Coronary artery (tissue), 2 donors: ENCODE data around the gene SENP1.

ENCODE experiments used
- DNase-seq: peaks from one replicate; pipeline ENCODE4 v3.0.0-alpha.2; 2017; ENCODE audit warnings: low spot score
- H3K27ac ChIP-seq, 2 donors: fragments of 200-600 bp; sonication (generic); one replicate each; pipeline ENCODE4 v1.5.1; 2016 to 2019
- H3K4me3 ChIP-seq: fragments of 200-600 bp; sonication (generic); 2 replicates; pipeline ENCODE4 v1.5.1; 2016; ENCODE audit warnings: mild to moderate bottlenecking, moderate library complexity
- CTCF ChIP-seq: fragments of 200-600 bp; sonication (generic); IDR thresholded peaks from one replicate; pipeline ENCODE4 v1.5.1; 2019; ENCODE audit warnings: antibody characterized with exemption

SENP1 gene

GRCh38 chr12:48069241-48069640 is 36.6 kb downstream of the SENP1 start:
- no peak overlapping the region for H3K27ac ChIP-seq
- no peak for TF ChIP-seq CTCF
- H3K4me3 ChIP-seq: no peak overlapping the region
- DNase-seq: no peak

GRCh38 chr12:48068457-48068856 is 37.4 kb downstream of the SENP1 start:
- no peak for TF ChIP-seq CTCF
- Histone ChIP-seq H3K4me3 (no peak overlapping the region), H3K27ac (no peak overlapping the region)
- DNase-seq: no peak

- DNase-seq: no peak
- Histone ChIP-seq H3K27ac (no peak overlapping the region), H3K4me3 (no peak overlapping the region)
- no peak for TF ChIP-seq CTCF
These were observed 38.5 kb downstream of the SENP1 start for GRCh38 chr12:48067250-48067938.

GRCh38 chr12:48065041-48065440 is 40.8 kb downstream of the SENP1 start:
- Histone ChIP-seq H3K27ac (no peak overlapping the region), H3K4me3 (no peak overlapping the region)
- no peak for TF ChIP-seq CTCF
- no peak for DNase-seq

- no peak for TF ChIP-seq CTCF
- no peak overlapping the region for H3K27ac ChIP-seq
- DNase-seq: no peak
These were observed 42.3 kb downstream of the SENP1 start for GRCh38 chr12:48063530-48063929.

GRCh38 chr12:48061938-48062719 is 43.8 kb downstream of the SENP1 start:
- Histone ChIP-seq H3K27ac (no peak overlapping the region), H3K4me3 (no peak overlapping the region)
- DNase-seq: no peak
- TF ChIP-seq CTCF: no peak

More at GRCh38 chr12:48063530-48063929, 42.3 kb downstream of the SENP1 start:
- no peak overlapping the region for H3K4me3 ChIP-seq

- no peak for DNase-seq
- TF ChIP-seq CTCF: no peak
- Histone ChIP-seq H3K27ac (no peak overlapping the region), H3K4me3 (no peak overlapping the region)
These were observed 45.4 kb downstream of the SENP1 start for GRCh38 chr12:48060474-48060873.
